Keratinocyte (primary cell): ENCODE data around the gene SUSD4. TPM values are rescaled to one million over a fixed set of nuclear protein-coding genes. Genes with fewer than 3 reads are reported as not detected.

Experiments
- DNase-seq: peaks from one replicate; pipeline ENCODE4 v3.0.0-alpha.2; 2011; ENCODE audit warnings: low read depth, missing footprints, low spot score
- FAIRE-seq: peaks from 2 replicates; lab custom pipeline; 2011; peaks lifted over from hg19 to GRCh38; lab: Jason Lieb, UNC
- H2AFZ ChIP-seq: 2 replicates; pipeline ENCODE4 v1.6.0; 2012; ENCODE audit warnings: low read length, control low read depth, inconsistent platforms; ENCODE audit not compliant: control insufficient read depth
- H3K27ac ChIP-seq: 2 replicates; pipeline ENCODE4 v1.5.1; 2011; ENCODE audit warnings: low read length; ENCODE audit not compliant: control insufficient read depth, insufficient read depth
- H3K27me3 ChIP-seq: 3 replicates; pipeline ENCODE4 v1.6.0; 2011; ENCODE audit warnings: low read length; ENCODE audit not compliant: control insufficient read depth, insufficient read depth; ENCODE audit errors: extremely low read depth
- H3K36me3 ChIP-seq, 2 experiments: 2 replicates in 1 of 2; 3 replicates in 1 of 2; pipeline ENCODE4 v1.5.1; 2011; ENCODE audit warnings: low read length in 2 of 2, mild to moderate bottlenecking in 1 of 2; ENCODE audit not compliant: control insufficient read depth in 2 of 2, insufficient read depth in 2 of 2; ENCODE audit errors: extremely low read depth in 1 of 2
- H3K4me1 ChIP-seq: 3 replicates; pipeline ENCODE4 v1.5.1; 2011; ENCODE audit warnings: low read length; ENCODE audit not compliant: control insufficient read depth, insufficient read depth; ENCODE audit errors: extremely low read depth
- H3K4me2 ChIP-seq: 3 replicates; pipeline ENCODE4 v1.6.0; 2011; ENCODE audit warnings: low read depth, low read length; ENCODE audit not compliant: control insufficient read depth, insufficient read depth; ENCODE audit errors: extremely low read depth
- H3K4me3 ChIP-seq, 3 experiments: fragments of 200-600 bp in 1 of 3; sonication (generic) in 1 of 3; 2 replicates in 2 of 3; 3 replicates in 1 of 3; pipeline ENCODE4 v1.5.1; 2011 to 2016; ENCODE audit warnings: low read length in 3 of 3, mild to moderate bottlenecking in 3 of 3, control low read depth in 2 of 3, inconsistent platforms in 1 of 3, low read depth in 1 of 3, mixed read lengths in 1 of 3, mixed run types in 1 of 3, moderate library complexity in 1 of 3; ENCODE audit not compliant: control insufficient read depth in 2 of 3, insufficient read depth in 2 of 3; ENCODE audit errors: extremely low read depth in 1 of 3
- H3K79me2 ChIP-seq: 2 replicates; pipeline ENCODE4 v1.6.0; 2012; ENCODE audit warnings: low read length; ENCODE audit not compliant: control insufficient read depth, insufficient read depth
- H3K9ac ChIP-seq: 3 replicates; pipeline ENCODE4 v1.6.0; 2011; ENCODE audit warnings: low read length; ENCODE audit not compliant: control insufficient read depth, insufficient read depth; ENCODE audit errors: extremely low read depth
- H3K9me1 ChIP-seq: 3 replicates; pipeline ENCODE4 v1.6.0; 2011; ENCODE audit warnings: low read length; ENCODE audit not compliant: control insufficient read depth, insufficient read depth; ENCODE audit errors: extremely low read depth
- H3K9me3 ChIP-seq: 2 replicates; pipeline ENCODE4 v1.5.1; 2012; ENCODE audit warnings: low read depth, low read length; ENCODE audit not compliant: control insufficient read depth
- H4K20me1 ChIP-seq: 3 replicates; pipeline ENCODE4 v1.6.0; 2011; ENCODE audit warnings: low read length; ENCODE audit not compliant: control insufficient read depth, insufficient read depth; ENCODE audit errors: extremely low read depth
- EZH2 ChIP-seq: IDR thresholded peaks from one replicate; pipeline ENCODE4 v1.6.1; 2012; ENCODE audit warnings: inconsistent platforms, mild to moderate bottlenecking, low read length, moderate library complexity
- dilution Hi-C: fragments of 300-500 bp; cut with MboI; formaldehyde crosslinking; loops from one replicate; pipeline ENCODE4 v1.7.0; 2020; ENCODE audit warnings: low sequenced_read_pairs; ENCODE audit not compliant: extremely low pct_ligation_motif_present
- polyA plus RNA-seq, 5 experiments: library from polyadenylated mRNA; depleted of rRNA in 3 of 5; stranded (reverse) in 3 of 5; stranded (forward) in 1 of 5; unstranded in 1 of 5; fragments of >200 nt; gene quantifications; 1 replicate in 1 of 5; 2 replicates in 3 of 5; 3 replicates in 1 of 5; pipeline versions ENCODE4 v1.2.1 to v1.2.3, GENCODE V29; 2011 to 2012; ENCODE audit warnings: missing spikeins in 2 of 5, low read depth in 1 of 5, low replicate concordance in 1 of 5
- TF ChIP-seq, protein P1 (sequence below), 3 experiments: IDR thresholded peaks in 1 of 3; conservative IDR thresholded peaks in 1 of 3; optimal IDR thresholded peaks in 1 of 3; 2 replicates in 2 of 3; 3 replicates in 1 of 3; pipeline versions ENCODE3 to v1.5.1; 2011; ENCODE audit warnings: low read length in 3 of 3, mild to moderate bottlenecking in 3 of 3, moderate library complexity in 2 of 3, control low read depth in 1 of 3, inconsistent platforms in 1 of 3; ENCODE audit not compliant: insufficient read depth in 2 of 3; ENCODE audit errors: extremely low read depth in 1 of 3

The SUSD4 gene
- polyA plus RNA-seq, 1 donor (not counting 4 experiments of a cell fraction or from before 2014, with no cell fraction given), result 1.6 TPM

DNA sequence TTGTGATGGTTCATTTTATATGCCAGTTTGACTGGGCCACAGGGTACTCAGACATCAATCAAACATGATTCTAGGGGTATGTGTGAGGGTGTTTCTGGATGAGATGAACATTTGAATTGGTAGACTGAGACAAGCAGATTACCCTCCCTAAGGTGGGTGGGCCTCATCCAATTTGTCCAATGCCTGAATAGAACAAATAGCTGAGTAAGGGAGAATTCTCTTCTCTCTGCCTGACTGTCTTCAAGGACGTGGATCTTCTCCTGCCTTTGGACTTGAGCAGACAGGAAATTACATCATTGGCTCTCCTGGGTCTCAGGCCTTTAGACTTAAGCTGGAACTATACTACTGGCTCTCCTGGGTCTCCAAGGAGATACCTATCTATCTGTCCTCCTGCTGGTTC lies 64.4 kb downstream of the SUSD4 start:
- H2AFZ ChIP-seq, result no peak overlapping the region
- TF ChIP-seq EZH2, result no peak
- TF ChIP-seq, protein P1, sequence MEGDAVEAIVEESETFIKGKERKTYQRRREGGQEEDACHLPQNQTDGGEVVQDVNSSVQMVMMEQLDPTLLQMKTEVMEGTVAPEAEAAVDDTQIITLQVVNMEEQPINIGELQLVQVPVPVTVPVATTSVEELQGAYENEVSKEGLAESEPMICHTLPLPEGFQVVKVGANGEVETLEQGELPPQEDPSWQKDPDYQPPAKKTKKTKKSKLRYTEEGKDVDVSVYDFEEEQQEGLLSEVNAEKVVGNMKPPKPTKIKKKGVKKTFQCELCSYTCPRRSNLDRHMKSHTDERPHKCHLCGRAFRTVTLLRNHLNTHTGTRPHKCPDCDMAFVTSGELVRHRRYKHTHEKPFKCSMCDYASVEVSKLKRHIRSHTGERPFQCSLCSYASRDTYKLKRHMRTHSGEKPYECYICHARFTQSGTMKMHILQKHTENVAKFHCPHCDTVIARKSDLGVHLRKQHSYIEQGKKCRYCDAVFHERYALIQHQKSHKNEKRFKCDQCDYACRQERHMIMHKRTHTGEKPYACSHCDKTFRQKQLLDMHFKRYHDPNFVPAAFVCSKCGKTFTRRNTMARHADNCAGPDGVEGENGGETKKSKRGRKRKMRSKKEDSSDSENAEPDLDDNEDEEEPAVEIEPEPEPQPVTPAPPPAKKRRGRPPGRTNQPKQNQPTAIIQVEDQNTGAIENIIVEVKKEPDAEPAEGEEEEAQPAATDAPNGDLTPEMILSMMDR (optimal IDR thresholded peaks at IDR 0.05 in 1 of 3, IDR thresholded peaks at IDR 0.05 in 1 of 3, conservative IDR thresholded peaks at IDR 0.05 in 1 of 3; ENCODE audit: extremely low read depth in 1 of 3, insufficient read depth in 2 of 3, low read length in 3 of 3), result no peak
- H3K36me3 ChIP-seq, result no peaks in the 10 kb centered on the region
- no peaks in the 10 kb centered on the region for H3K79me2 ChIP-seq
- H3K4me3 ChIP-seq, result no peak overlapping the region
- no peaks in the 10 kb centered on the region for H3K9me1 ChIP-seq
- FAIRE-seq, result no peak
- no peak overlapping the region for H3K27ac ChIP-seq
- dilution Hi-C loops, result no loop called here
- no peak overlapping the region for H3K9ac ChIP-seq
- no peaks in the 10 kb centered on the region for H3K9me3 ChIP-seq
- H3K4me2 ChIP-seq, result no peak overlapping the region
- H3K27me3 ChIP-seq, result no peaks in the 10 kb centered on the region
- H4K20me1 ChIP-seq, result peaks cover 2% of the 10 kb centered on the region
- H3K4me1 ChIP-seq, result no peaks in the 10 kb centered on the region
- DNase-seq, result no peak

DNA sequence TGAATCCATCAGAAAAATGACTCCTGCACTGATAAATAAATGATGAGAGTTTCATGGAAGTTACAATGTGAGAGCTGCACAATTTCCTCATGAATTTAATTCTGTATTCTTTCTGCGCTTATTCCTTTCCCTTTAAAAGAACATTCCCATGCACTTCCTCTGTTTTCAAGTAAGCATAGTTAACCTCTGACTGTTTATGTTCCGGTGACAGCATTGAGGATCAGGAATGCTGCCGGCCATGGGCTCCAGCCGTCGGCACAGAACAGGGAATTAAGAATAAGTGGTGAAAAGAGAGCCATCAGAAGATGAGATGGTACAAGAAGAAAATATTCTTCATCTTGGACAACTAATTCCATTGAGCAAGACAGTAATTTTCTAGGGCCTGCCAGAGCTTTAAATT lies 65.3 kb downstream of the SUSD4 start:
- H3K36me3 ChIP-seq, result no peaks in the 10 kb centered on the region
- H3K4me1 ChIP-seq, result no peaks in the 10 kb centered on the region
- no peak for FAIRE-seq
- no peaks in the 10 kb centered on the region for H3K9me1 ChIP-seq
- H2AFZ ChIP-seq, result no peak overlapping the region
- H4K20me1 ChIP-seq, result peaks cover 2% of the 10 kb centered on the region
- H3K4me2 ChIP-seq, result no peak overlapping the region
- no peaks in the 10 kb centered on the region for H3K79me2 ChIP-seq
- TF ChIP-seq, protein P1 (optimal IDR thresholded peaks at IDR 0.05 in 1 of 3, IDR thresholded peaks at IDR 0.05 in 1 of 3, conservative IDR thresholded peaks at IDR 0.05 in 1 of 3; ENCODE audit: extremely low read depth in 1 of 3, insufficient read depth in 2 of 3, low read length in 3 of 3), result no peak
- no peak for TF ChIP-seq EZH2
- dilution Hi-C loops, result no loop called here
- no peaks in the 10 kb centered on the region for H3K9me3 ChIP-seq
- no peak overlapping the region for H3K4me3 ChIP-seq
- no peak overlapping the region for H3K9ac ChIP-seq
- H3K27me3 ChIP-seq, result peaks cover 6% of the 10 kb centered on the region
- DNase-seq, result no peak
- H3K27ac ChIP-seq, result no peak overlapping the region
